Gastroesophageal sphincter (tissue), 4 donors: ENCODE measurements around the gene TMEM202. TPM values are rescaled to one million over a fixed set of nuclear protein-coding genes. Genes with fewer than 3 reads are reported as not detected.
"Not testable (repeated sequence)": the region's sequence is repeated elsewhere in the genome, so short reads cannot be mapped to it uniquely, and the experiment has no call there.

Experiments used
- ATAC-seq: fragments of 150-250 bp; one replicate; pipeline ENCODE4 v1.9.1; 2016; ENCODE audit warnings: mild to moderate bottlenecking, moderate library complexity
- H3K27ac ChIP-seq, 4 donors: fragments of 200-600 bp; sonication (generic) in 3 of 4; 1 replicate in 3 of 4; 2 replicates in 1 of 4; pipeline ENCODE4 v1.5.1; 2016 to 2019
- H3K27me3 ChIP-seq: fragments of 200-600 bp; sonication (generic); one replicate; pipeline ENCODE4 v1.5.1; 2019
- H3K36me3 ChIP-seq, 2 donors: fragments of 200-600 bp; sonication (generic); one replicate each; pipeline ENCODE4 v1.5.1; 2019; ENCODE audit warnings: control low read depth in 1 of 2
- H3K4me1 ChIP-seq, 3 donors: fragments of 200-600 bp; sonication (generic); 1 replicate in 2 of 3; 2 replicates in 1 of 3; pipeline ENCODE4 v1.5.1; 2016 to 2019; ENCODE audit warnings: control low read depth in 2 of 3
- H3K4me3 ChIP-seq, 2 donors: fragments of 200-600 bp; sonication (generic); one replicate each; pipeline ENCODE4 v1.5.1; 2019; ENCODE audit warnings: mild to moderate bottlenecking in 1 of 2, moderate library complexity in 1 of 2
- H3K9me3 ChIP-seq, 3 donors: fragments of 200-600 bp; sonication (generic); one replicate each; pipeline ENCODE4 v1.5.1; 2017 to 2019; ENCODE audit warnings: control low read depth in 2 of 3
- CTCF ChIP-seq, 4 experiments: fragments of 200-600 bp in 2 of 4; fragments of 450-650 bp in 2 of 4; sonication (generic) in 1 of 4; IDR thresholded peaks; one replicate each; pipeline ENCODE4 v1.5.1; 2017 to 2019; ENCODE audit warnings: antibody characterized with exemption in 4 of 4, mild to moderate bottlenecking in 2 of 4, moderate library complexity in 2 of 4
- EP300 ChIP-seq: sonication (generic); formaldehyde crosslinking; IDR thresholded peaks from one replicate; pipeline ENCODE4 v1.6.1; 2017; ENCODE audit warnings: antibody characterized with exemption, mild to moderate bottlenecking
- POLR2A ChIP-seq, 2 donors: fragments of 450-650 bp; IDR thresholded peaks; one replicate each; pipeline ENCODE4 v1.6.1; 2017; ENCODE audit warnings: antibody characterized with exemption in 2 of 2, mild to moderate bottlenecking in 2 of 2, moderate library complexity in 1 of 2
- POLR2AphosphoS5 ChIP-seq: sonication (generic); formaldehyde crosslinking; IDR thresholded peaks from one replicate; pipeline ENCODE4 v1.6.1; 2017; ENCODE audit warnings: antibody characterized with exemption
- WGBS, 2 donors: methylation state at CpG; one replicate each; pipeline ENCODE4 v1.1.5; 2018; ENCODE audit warnings: low coverage in 1 of 2; 5-methylcytosine and 5-hydroxymethylcytosine counted together
- total RNA-seq, 4 donors: library from RNA; depleted of rRNA; stranded (reverse); fragments of >200 nt; gene quantifications; one replicate each; pipeline ENCODE4 v1.1.0, GENCODE V29; 2016

Gene TMEM202
- total RNA-seq, 4 donors from 2014 or later: not detected

GRCh38 chr15:72379856-72380430 lies 18.2 kb upstream of the TMEM202 start:
- WGBS, 2 donors: 35 to 59% methylated on average over 2 of the region's 2 CpGs
- ATAC-seq: no peak
- Histone ChIP-seq H3K4me3 (no peak overlapping the region), H3K4me1 (peaks cover 0 to 16% (median 11%) of the 10 kb centered on the region in 3 donors), H3K27me3 (peaks cover 21% of the 10 kb centered on the region), H3K27ac (no peak overlapping the region), H3K9me3 (no peaks in the 10 kb centered on the region), H3K36me3 (no peaks in the 10 kb centered on the region)
- no peak for TF ChIP-seq EP300
- TF ChIP-seq POLR2A (IDR thresholded peaks at IDR 0.05): no peak
- no peak for TF ChIP-seq CTCF (IDR thresholded peaks at IDR 0.05)
- no peak for TF ChIP-seq POLR2AphosphoS5

- Histone ChIP-seq H3K36me3 (no peaks in the 10 kb centered on the region), H3K9me3 (no peaks in the 10 kb centered on the region), H3K4me3 (no peak overlapping the region), H3K4me1 (peaks cover 0 to 11% (median 8%) of the 10 kb centered on the region in 3 donors), H3K27ac (no peak overlapping the region), H3K27me3 (peaks cover 29% of the 10 kb centered on the region)
- TF ChIP-seq CTCF (IDR thresholded peaks at IDR 0.05): no peak
- no peak for TF ChIP-seq POLR2A (IDR thresholded peaks at IDR 0.05)
- TF ChIP-seq POLR2AphosphoS5: no peak
- no peak for TF ChIP-seq EP300
- ATAC-seq: no peak
- 67 to 77% methylated on average over 1 to 4 of the region's 4 CpGs for WGBS, 2 donors
These were observed 17.4 kb upstream of the TMEM202 start for GRCh38 chr15:72380743-72381142.

- Histone ChIP-seq H3K36me3 (no peaks in the 10 kb centered on the region), H3K4me3 (no peak overlapping the region), H3K9me3 (no peaks in the 10 kb centered on the region), H3K27me3 (peaks cover 42% of the 10 kb centered on the region), H3K4me1 (peaks cover 0 to 2% (median under 1%) of the 10 kb centered on the region in 3 donors), H3K27ac (no peak overlapping the region)
- TF ChIP-seq POLR2AphosphoS5 (no peak), EP300 (no peak), POLR2A (IDR thresholded peaks at IDR 0.05) (no peak), CTCF (IDR thresholded peaks at IDR 0.05) (no peak)
- no peak for ATAC-seq
- 44 to 67% methylated on average over 1 to 2 of the region's 2 CpGs for WGBS, 2 donors
These were observed 16.0 kb upstream of the TMEM202 start for GRCh38 chr15:72382146-72382545.

GRCh38 chr15:72387741-72388140 lies 10.4 kb upstream of the TMEM202 start:
- no peaks in the 10 kb centered on the region for H3K36me3 ChIP-seq
- H3K9me3 ChIP-seq: no peaks in the 10 kb centered on the region
- no peak for ATAC-seq
- TF ChIP-seq CTCF (IDR thresholded peaks at IDR 0.05): no peak
- no peak for TF ChIP-seq EP300
- no peak for TF ChIP-seq POLR2AphosphoS5
- no peak for TF ChIP-seq POLR2A (IDR thresholded peaks at IDR 0.05)
- no peak overlapping the region for H3K27ac ChIP-seq
- peaks cover 39% of the 10 kb centered on the region for H3K27me3 ChIP-seq
- H3K4me3 ChIP-seq: no peak overlapping the region
- no peaks in the 10 kb centered on the region for H3K4me1 ChIP-seq

- Histone ChIP-seq H3K27me3 (peaks cover 43% of the 10 kb centered on the region), H3K9me3 (no peaks in the 10 kb centered on the region), H3K36me3 (no peaks in the 10 kb centered on the region), H3K27ac (no peak overlapping the region), H3K4me3 (no peak overlapping the region), H3K4me1 (no peaks in the 10 kb centered on the region)
- WGBS, 2 donors: 16 to 28% methylated on average over 3 of the region's 3 CpGs
- TF ChIP-seq CTCF (IDR thresholded peaks at IDR 0.05): no peak
- TF ChIP-seq POLR2A (IDR thresholded peaks at IDR 0.05): no peak
- no peak for TF ChIP-seq POLR2AphosphoS5
- no peak for TF ChIP-seq EP300
- ATAC-seq: no peak
These were observed 8.9 kb upstream of the TMEM202 start for GRCh38 chr15:72389231-72389630.

GRCh38 chr15:72396331-72396730 lies 1.8 kb upstream of the TMEM202 start:
- not testable (repeated sequence) for H3K36me3 ChIP-seq, H3K9me3 ChIP-seq, H3K4me1 ChIP-seq, ATAC-seq, H3K4me3 ChIP-seq, H3K27ac ChIP-seq
- peaks cover 36% of the 10 kb centered on the region for H3K27me3 ChIP-seq
- no CpG with 5 or more reads among the region's 24 CpGs for WGBS, 2 donors
